B cell (primary cell): ENCODE measurements around the gene BBX. TPM values are rescaled to one million over a fixed set of nuclear protein-coding genes. Genes with fewer than 3 reads are reported as not detected.

Source experiments
- ATAC-seq: fragments of 200-7000 bp; cut with Tn5 transposase; one replicate; pipeline ENCODE4 v1.10.0; 2021; ENCODE audit warnings: low read depth, mild to moderate bottlenecking, moderate number of reproducible peaks, moderate library complexity
- CTCF ChIA-PET: fragments of 350-600 bp; sonication (Branson Sonifier 250); formaldehyde crosslinking; loops from one replicate; lab custom pipeline; 2021; ENCODE audit warnings: antibody characterized with exemption, inconsistent platforms; lab: Charles Lee
- POLR2A ChIA-PET: fragments of 350-600 bp; sonication (Branson Sonifier 250); formaldehyde crosslinking; loops from one replicate; lab custom pipeline; 2021; ENCODE audit warnings: antibody characterized with exemption; lab: Charles Lee
- DNase-seq: peaks from one replicate; pipeline ENCODE4 v3.0.0; 2013
- H2AFZ ChIP-seq: 2 replicates; pipeline ENCODE4 v1.6.1; 2012; ENCODE audit warnings: mild to moderate bottlenecking, low read depth, low read length; ENCODE audit not compliant: insufficient read depth, poor library complexity, severe bottlenecking
- H3K27ac ChIP-seq, 2 donors: 1 replicate in 1 of 2; 2 replicates in 1 of 2; pipeline ENCODE4 v1.5.1; 2012 to 2013; ENCODE audit warnings: low read length in 2 of 2, mild to moderate bottlenecking in 2 of 2, moderate library complexity in 1 of 2
- H3K27me3 ChIP-seq, 4 experiments: fragments of 200-600 bp in 1 of 4; sonication (generic) in 1 of 4; replicated peaks in 1 of 4; 1 replicate in 2 of 4; 2 replicates in 2 of 4; pipeline versions ENCODE4 v1.6.1 to v1.7.0; 2013 to 2016; ENCODE audit warnings: low read length in 3 of 4, mild to moderate bottlenecking in 2 of 4, mixed read lengths in 1 of 4, moderate library complexity in 1 of 4; ENCODE audit not compliant: insufficient read depth in 4 of 4, control insufficient read depth in 3 of 4; ENCODE audit errors: control extremely low read depth in 1 of 4
- H3K36me3 ChIP-seq, 2 experiments: replicated peaks in 1 of 2; 1 replicate in 1 of 2; 2 replicates in 1 of 2; pipeline versions ENCODE4 v1.6.1 to v1.7.1; 2013; ENCODE audit warnings: low read length in 1 of 2; ENCODE audit not compliant: insufficient read depth in 2 of 2, control insufficient read depth in 1 of 2; ENCODE audit errors: control extremely low read depth in 1 of 2, extremely low read depth in 1 of 2
- H3K4me1 ChIP-seq, 2 donors: fragments of 200-600 bp in 1 of 2; sonication (generic) in 1 of 2; 1 replicate in 1 of 2; 2 replicates in 1 of 2; pipeline versions ENCODE4 v1.5.1 to v1.6.1; 2013 to 2017; ENCODE audit warnings: low read length in 2 of 2; ENCODE audit not compliant: control insufficient read depth in 2 of 2, insufficient read depth in 2 of 2
- H3K4me2 ChIP-seq: replicated peaks from 2 replicates; pipeline ENCODE3; 2012; ENCODE audit warnings: mild to moderate bottlenecking, low read depth, low read length; ENCODE audit not compliant: poor library complexity, severe bottlenecking
- H3K4me3 ChIP-seq, 5 experiments: fragments of 200-600 bp in 1 of 5; sonication (generic) in 1 of 5; 1 replicate in 3 of 5; 2 replicates in 2 of 5; pipeline versions ENCODE4 v1.5.1 to v1.7.0; 2011 to 2016; ENCODE audit warnings: low read length in 4 of 5, mild to moderate bottlenecking in 4 of 5, low read depth in 2 of 5, control low read depth in 1 of 5, moderate library complexity in 1 of 5; ENCODE audit not compliant: insufficient read depth in 1 of 5; ENCODE audit errors: control extremely low read depth in 1 of 5, extremely low read depth in 1 of 5
- H3K79me2 ChIP-seq: fragments of 200-600 bp; sonication (generic); one replicate; pipeline ENCODE4 v1.6.0; 2016; ENCODE audit warnings: low read length; ENCODE audit not compliant: control insufficient read depth, insufficient read depth
- H3K9ac ChIP-seq: fragments of 200-600 bp; sonication (generic); 2 replicates; pipeline ENCODE4 v1.6.1; 2017; ENCODE audit warnings: mild to moderate bottlenecking, low read length, moderate library complexity
- H3K9me3 ChIP-seq, 3 donors: one replicate each; pipeline versions ENCODE4 v1.6.1 to v1.7.1; 2013; ENCODE audit warnings: low read length in 2 of 3; ENCODE audit not compliant: control insufficient read depth in 2 of 3, insufficient read depth in 1 of 3; ENCODE audit errors: control extremely low read depth in 1 of 3
- H4K20me1 ChIP-seq: 2 replicates; pipeline ENCODE4 v1.6.0; 2012; ENCODE audit warnings: mild to moderate bottlenecking, low read length; ENCODE audit not compliant: insufficient read depth, control insufficient read depth, poor library complexity, severe bottlenecking
- H3K27ac Mint-ChIP-seq: one replicate; pipeline ENCODE4 v1.8.0; 2021; ENCODE audit warnings: mixed read lengths
- H3K27me3 Mint-ChIP-seq: one replicate; pipeline ENCODE4 v1.8.0; 2021; ENCODE audit warnings: mixed read lengths
- H3K4me1 Mint-ChIP-seq: one replicate; pipeline ENCODE4 v1.8.0; 2021; ENCODE audit warnings: mixed read lengths
- H3K4me3 Mint-ChIP-seq: one replicate; pipeline ENCODE4 v1.8.0; 2021; ENCODE audit warnings: mixed read lengths
- H3K9me3 Mint-ChIP-seq: one replicate; pipeline ENCODE4 v1.8.0; 2022; ENCODE audit warnings: mixed read lengths; ENCODE audit not compliant: insufficient read depth
- EZH2 ChIP-seq: IDR thresholded peaks from 2 replicates; pipeline ENCODE4 v1.6.1; 2012; ENCODE audit warnings: borderline replicate concordance, low read depth, mild to moderate bottlenecking, moderate library complexity, low read length; ENCODE audit not compliant: insufficient read depth, poor library complexity, severe bottlenecking
- WGBS: methylation state at CpG from one replicate; pipeline ENCODE4 v1.1.5; 2013; ENCODE audit warnings: missing lambda C conversion rate; ENCODE audit not compliant: insufficient coverage; 5-methylcytosine and 5-hydroxymethylcytosine counted together
- intact Hi-C: fragments of 100-400 bp; cut with micrococcal nuclease; formaldehyde crosslinking; loops from one replicate; pipeline ENCODE4 v1.10.0; 2022
- polyA plus RNA-seq: library from polyadenylated mRNA; depleted of rRNA; stranded (reverse); fragments of >200 nt; gene quantifications from 2 replicates; pipeline ENCODE4 v1.2.3, GENCODE V29; 2012
- total RNA-seq, 2 donors: library from RNA; stranded (reverse); fragments of 120-200 nt in 1 of 2; gene quantifications; 1 replicate in 1 of 2; 2 replicates in 1 of 2; pipeline versions ENCODE4 v1.2.3 to v1.2.4, GENCODE V29; 2013 to 2022
- TF ChIP-seq, protein P1 (sequence below): fragments of 200-600 bp; IDR thresholded peaks from one replicate; pipeline ENCODE4 v1.8.0; 2022; ENCODE audit warnings: antibody characterized with exemption, mild to moderate bottlenecking

BBX gene
- total and polyA plus RNA-seq, 2 donors (not counting 1 experiment from before 2014, with no cell fraction given) = 27.8 to 133 TPM

DNA sequence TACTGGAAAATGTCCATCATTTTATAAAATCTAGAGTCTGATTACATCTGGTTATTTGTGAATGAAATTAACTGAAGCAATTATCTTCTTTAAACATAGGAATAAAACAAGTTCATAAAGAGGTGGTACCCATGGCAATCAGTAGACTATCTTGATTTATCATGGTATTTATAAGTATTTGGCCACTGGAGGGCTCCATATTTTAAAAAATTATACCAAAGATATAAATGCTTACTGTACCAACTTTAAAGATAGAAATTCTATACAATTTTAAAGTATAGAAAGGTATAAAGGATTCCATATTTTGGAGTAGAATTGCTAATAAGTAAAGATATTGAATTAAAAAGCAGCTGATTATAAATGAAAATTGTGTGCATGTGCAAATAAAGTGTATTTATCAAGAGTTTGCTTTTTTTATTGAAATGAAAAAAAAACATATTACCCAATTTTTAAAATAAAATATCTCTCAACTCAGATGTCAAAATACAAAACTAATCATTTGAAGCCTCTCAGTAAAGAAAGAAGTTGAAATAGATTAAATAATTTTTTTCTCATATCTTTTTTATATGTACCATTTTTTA, 105.3 kb downstream of the BBX start:
- Histone ChIP-seq H3K79me2 (peaks cover 60% of the 10 kb centered on the region), H3K4me1 (peaks cover 8 to 24% of the 10 kb centered on the region in 2 donors), H3K9ac (no peak overlapping the region), H3K9me3 (no peaks in the 10 kb centered on the region), H3K27ac (no peak overlapping the region), H3K4me3 (no peak overlapping the region), H2AFZ (no peak overlapping the region), H3K4me2 (no peak overlapping the region), H3K27me3 (no peaks in the 10 kb centered on the region), H3K36me3 (no peaks in the 10 kb centered on the region), H4K20me1 (peaks cover 54% of the 10 kb centered on the region)
- no peak for ATAC-seq
- Mint-ChIP-seq H3K4me3 (no peak overlapping the region), H3K4me1 (peaks cover 45% of the 10 kb centered on the region), H3K9me3 (no peaks in the 10 kb centered on the region), H3K27me3 (no peaks in the 10 kb centered on the region), H3K27ac (no peak overlapping the region)
- DNase-seq = no peak
- intact Hi-C loops = no loop called here
- ChIA-PET POLR2A (no interaction called here), CTCF (interaction anchor here (1.0 kb wide), 1 partner anchor 47 kb away, joined by 4 read pairs; no protein-coding TSS in a partner anchor)
- TF ChIP-seq EZH2 = no peak
- TF ChIP-seq, protein P1, sequence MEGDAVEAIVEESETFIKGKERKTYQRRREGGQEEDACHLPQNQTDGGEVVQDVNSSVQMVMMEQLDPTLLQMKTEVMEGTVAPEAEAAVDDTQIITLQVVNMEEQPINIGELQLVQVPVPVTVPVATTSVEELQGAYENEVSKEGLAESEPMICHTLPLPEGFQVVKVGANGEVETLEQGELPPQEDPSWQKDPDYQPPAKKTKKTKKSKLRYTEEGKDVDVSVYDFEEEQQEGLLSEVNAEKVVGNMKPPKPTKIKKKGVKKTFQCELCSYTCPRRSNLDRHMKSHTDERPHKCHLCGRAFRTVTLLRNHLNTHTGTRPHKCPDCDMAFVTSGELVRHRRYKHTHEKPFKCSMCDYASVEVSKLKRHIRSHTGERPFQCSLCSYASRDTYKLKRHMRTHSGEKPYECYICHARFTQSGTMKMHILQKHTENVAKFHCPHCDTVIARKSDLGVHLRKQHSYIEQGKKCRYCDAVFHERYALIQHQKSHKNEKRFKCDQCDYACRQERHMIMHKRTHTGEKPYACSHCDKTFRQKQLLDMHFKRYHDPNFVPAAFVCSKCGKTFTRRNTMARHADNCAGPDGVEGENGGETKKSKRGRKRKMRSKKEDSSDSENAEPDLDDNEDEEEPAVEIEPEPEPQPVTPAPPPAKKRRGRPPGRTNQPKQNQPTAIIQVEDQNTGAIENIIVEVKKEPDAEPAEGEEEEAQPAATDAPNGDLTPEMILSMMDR = no peak

DNA sequence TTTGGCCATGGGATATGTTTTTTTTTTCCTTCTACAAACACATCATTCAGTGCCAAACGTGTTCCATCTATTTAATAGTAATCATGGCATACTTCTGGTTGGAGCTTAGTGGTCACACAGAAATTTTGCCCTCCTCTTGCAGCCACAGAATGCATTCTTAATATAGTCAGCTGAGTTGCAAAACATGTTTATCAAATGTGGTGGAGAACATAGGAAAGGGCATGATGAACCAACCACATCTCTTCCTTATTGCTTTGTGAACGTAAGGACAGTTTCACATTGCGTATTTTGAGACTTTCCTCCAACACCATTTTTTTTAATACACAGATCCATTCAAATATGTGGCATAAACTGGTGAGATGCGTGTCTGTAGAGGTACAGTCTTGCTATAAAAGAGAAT, 106.8 kb downstream of the BBX start:
- CTCF ChIA-PET = interaction anchor here (0.5 kb wide), 1 partner anchor 34 kb away, joined by 3 read pairs; no protein-coding TSS in a partner anchor
- H3K4me1 Mint-ChIP-seq = peaks cover 54% of the 10 kb centered on the region

More for the DNA sequence above, 106.8 kb downstream of the BBX start:
- Histone ChIP-seq H3K27me3 (no peaks in the 10 kb centered on the region), H3K4me2 (no peak overlapping the region), H3K4me1 (peaks cover 15 to 33% of the 10 kb centered on the region in 2 donors), H3K36me3 (no peaks in the 10 kb centered on the region), H3K79me2 (peaks cover 55% of the 10 kb centered on the region), H3K27ac (no peak overlapping the region), H3K4me3 (no peak overlapping the region), H4K20me1 (peaks cover 43% of the 10 kb centered on the region), H2AFZ (no peak overlapping the region), H3K9me3 (no peaks in the 10 kb centered on the region), H3K9ac (no peak overlapping the region)
- Mint-ChIP-seq H3K27me3 (no peaks in the 10 kb centered on the region), H3K4me3 (no peak overlapping the region), H3K27ac (no peak overlapping the region), H3K9me3 (no peaks in the 10 kb centered on the region)
- ATAC-seq = no peak
- intact Hi-C loops = no loop called here
- TF ChIP-seq, protein P1 = no peak
- no peak for TF ChIP-seq EZH2
- POLR2A ChIA-PET = no interaction called here
- WGBS = no CpG with 5 or more reads among the region's 4 CpGs
- no peak for DNase-seq
